NCI-H524 treated with DMSO at 0.1 percent for 48 hours (cell line): ENCODE data around the gene FAM117A.
A peak's percentile ranks its signal among the peaks of the same experiment; 100 is the strongest.
"Not testable (repeated sequence)": the region's sequence is repeated elsewhere in the genome, so short reads cannot be mapped to it uniquely, and the experiment has no call there.

Experiments
- DNase-seq: peaks from one replicate; lab custom pipeline; 2025; lab: John Stamatoyannopoulos, UW

The FAM117A gene

GRCh38 chr17:49739641-49740271, 24.2 kb downstream of the FAM117A start:
- DNase-seq = no peak

GRCh38 chr17:49738456-49739163, 25.3 kb downstream of the FAM117A start:
- DNase-seq = no peak

GRCh38 chr17:49734515-49735490, 29.1 kb downstream of the FAM117A start:
- DNase-seq = no peak

GRCh38 chr17:49731435-49731831, 32.5 kb downstream of the FAM117A start:
- no peak for DNase-seq

GRCh38 chr17:49730785-49731434, 33.0 kb downstream of the FAM117A start:
- DNase-seq = no peak

- DNase-seq = no peak
Measured at GRCh38 chr17:49730078-49730784, 33.7 kb downstream of the FAM117A start.

GRCh38 chr17:49729069-49729468, 34.9 kb downstream of the FAM117A start:
- DNase-seq = no peak

- no peak for DNase-seq
Measured at GRCh38 chr17:49728425-49728824, 35.5 kb downstream of the FAM117A start.

GRCh38 chr17:49727380-49727779, 36.6 kb downstream of the FAM117A start:
- DNase-seq = peak; percentile 13

GRCh38 chr17:49725452-49726130, 38.3 kb downstream of the FAM117A start:
- no peak for DNase-seq

GRCh38 chr17:49724552-49724951, 39.4 kb downstream of the FAM117A start:
- DNase-seq = not testable (repeated sequence)

- DNase-seq = peak; percentile 82
Measured at GRCh38 chr17:49723423-49723822, 40.5 kb downstream of the FAM117A start.

- no peak for DNase-seq
Measured at GRCh38 chr17:49722066-49722465, 41.9 kb downstream of the FAM117A start.

GRCh38 chr17:49717371-49717861, 46.5 kb downstream of the FAM117A start:
- no peak for DNase-seq

- DNase-seq = no peak
Measured at GRCh38 chr17:49716668-49717364, 47.1 kb downstream of the FAM117A start.

- DNase-seq = no peak
Measured at GRCh38 chr17:49715717-49716279, 48.1 kb downstream of the FAM117A start.

GRCh38 chr17:49715216-49715615, 48.7 kb downstream of the FAM117A start:
- no peak for DNase-seq

GRCh38 chr17:49708515-49709183, 55.3 kb downstream of the FAM117A start:
- no peak for DNase-seq
